ENCODE measurements around the gene UBAP1L. TPM values are rescaled to one million over a fixed set of nuclear protein-coding genes. Genes with fewer than 3 reads are reported as not detected.

UBAP1L gene
- total and polyA plus RNA-seq, 8 donors, result 1.8 to 5.3 (median 3.0) TPM; not detected in 2

GRCh38 chr15:65115542-65115941 lies 542 bp upstream of the UBAP1L start:
- Histone ChIP-seq H3K4me3 (no peak overlapping the region), H3K36me3 (peaks cover 37 to 100% (median 94%) of the 10 kb centered on the region in 4 donors), H3K4me1 (no peaks in the 10 kb centered on the region), H3K9me3 (no peaks in the 10 kb centered on the region), H3K27me3 (no peaks in the 10 kb centered on the region), H3K27ac (no peak overlapping the region)
- TF ChIP-seq CTCF (IDR thresholded peaks at IDR 0.05) (no peak), EP300 (IDR thresholded peaks at IDR 0.05) (no peak), POLR2A (IDR thresholded peaks at IDR 0.05) (no peak), POLR2AphosphoS5 (IDR thresholded peaks at IDR 0.05) (no peak)
- intact Hi-C loops (cut with DNase I; ENCODE audit: low total_unique reads), result no loop called here
- WGBS, 5 donors, result 76 to 86% (median 82%) methylated on average over 5 of the region's 5 CpGs
- DNase-seq, result no peak

GRCh38 chr15:65110676-65111292 lies 4.2 kb downstream of the UBAP1L start:
- Histone ChIP-seq H3K27me3 (no peaks in the 10 kb centered on the region), H3K4me3 (no peak overlapping the region), H3K9me3 (no peaks in the 10 kb centered on the region), H3K36me3 (peaks cover 12 to 65% (median 59%) of the 10 kb centered on the region in 4 donors), H3K4me1 (no peaks in the 10 kb centered on the region), H3K27ac (no peak overlapping the region)
- WGBS, 5 donors, result 48 to 58% (median 51%) methylated on average over 3 of the region's 3 CpGs
- peak in 1 of 2 donors; percentile 47 for DNase-seq
- intact Hi-C loops (cut with DNase I; ENCODE audit: low total_unique reads), result no loop called here
- TF ChIP-seq EP300 (IDR thresholded peaks at IDR 0.05) (no peak), POLR2AphosphoS5 (IDR thresholded peaks at IDR 0.05) (peak in 1 of 3 donors; percentile 5), POLR2A (IDR thresholded peaks at IDR 0.05) (no peak), CTCF (IDR thresholded peaks at IDR 0.05) (no peak)

GRCh38 chr15:65106011-65106590 lies 8.9 kb downstream of the UBAP1L start:
- TF ChIP-seq POLR2A (IDR thresholded peaks at IDR 0.05) (no peak), POLR2AphosphoS5 (IDR thresholded peaks at IDR 0.05) (no peak), CTCF (IDR thresholded peaks at IDR 0.05) (no peak), EP300 (IDR thresholded peaks at IDR 0.05) (no peak)
- H3K4me1 ChIP-seq, result peaks cover 0 to 8% (median 4%) of the 10 kb centered on the region in 4 donors
- no peaks in the 10 kb centered on the region for H3K27me3 ChIP-seq
- peaks cover 11 to 60% (median 55%) of the 10 kb centered on the region in 4 donors for H3K36me3 ChIP-seq
- 79 to 88% (median 85%) methylated on average over 6 of the region's 6 CpGs for WGBS, 5 donors
- no peak overlapping the region for H3K4me3 ChIP-seq
- H3K9me3 ChIP-seq, result no peaks in the 10 kb centered on the region
- H3K27ac ChIP-seq, result no peak overlapping the region
- DNase-seq, result no peak
- intact Hi-C loops (cut with DNase I; ENCODE audit: low total_unique reads), result no loop called here

- Histone ChIP-seq H3K4me3 (no peak overlapping the region), H3K9me3 (no peaks in the 10 kb centered on the region), H3K27me3 (no peaks in the 10 kb centered on the region), H3K27ac (no peak overlapping the region), H3K4me1 (peaks cover 0 to 8% (median 4%) of the 10 kb centered on the region in 4 donors), H3K36me3 (peaks cover 21 to 65% (median 65%) of the 10 kb centered on the region in 4 donors)
- 81 to 95% (median 91%) methylated on average over 5 of the region's 5 CpGs for WGBS, 5 donors
- no peak for TF ChIP-seq CTCF (IDR thresholded peaks at IDR 0.05)
- TF ChIP-seq EP300 (IDR thresholded peaks at IDR 0.05), result no peak
- no peak for TF ChIP-seq POLR2A (IDR thresholded peaks at IDR 0.05)
- no peak for TF ChIP-seq POLR2AphosphoS5 (IDR thresholded peaks at IDR 0.05)
- no peak for DNase-seq
- intact Hi-C loops (cut with DNase I; ENCODE audit: low total_unique reads), result no loop called here
These were observed 10.0 kb downstream of the UBAP1L start for GRCh38 chr15:65105038-65105437.
